ENCODE results near the gene ITM2B.

ITM2B gene

GRCh38 chr13:48233046-48233888 is at the start of gene ITM2B:
Gene ITM2B (plus strand): TSS chr13:48233206. CDS start chr13:48233361, 155 bp downstream.
- H3K27me3 ChIP-seq (ENCODE audit: control insufficient read depth, low read length): peaks cover 20% of the 10 kb centered on the region
- peak within 1 kb of the TSS; percentile 83 for H3K4me2 ChIP-seq (ENCODE audit: low read length)
- TF ChIP-seq CTCF (IDR thresholded peaks at IDR 0.05; ENCODE audit: low read depth, low read length, poor library complexity, severe bottlenecking) (peak; percentile 79), EZH2phosphoT487 (IDR thresholded peaks at IDR 0.05; ENCODE audit: borderline replicate concordance, low read length) (no peak)
- H3K79me2 ChIP-seq (ENCODE audit: control insufficient read depth, low read length): peaks cover 50% of the 10 kb centered on the region
- H3K36me3 ChIP-seq (ENCODE audit: control insufficient read depth, low read length): peaks cover 25% of the 10 kb centered on the region
- peaks cover 7% of the 10 kb centered on the region for H3F3A ChIP-seq (ENCODE audit: control insufficient read depth, insufficient read depth)
- no peaks in the 10 kb centered on the region for H3K9me3 ChIP-seq (ENCODE audit: control insufficient read depth, insufficient read depth, low read length)
- H3K27ac ChIP-seq (ENCODE audit: low read depth, low read length): peak within 1 kb of the TSS; percentile 62
- peaks cover 15% of the 10 kb centered on the region for H4K20me1 ChIP-seq (ENCODE audit: control insufficient read depth, insufficient read depth, low read depth, low read length)
- peaks cover 44% of the 10 kb centered on the region for H3K4me1 ChIP-seq (ENCODE audit: control insufficient read depth, low read length)
- peak within 1 kb of the TSS; percentile 99 for H3K4me3 ChIP-seq (ENCODE audit: low read length)
- no peaks in the 10 kb centered on the region for H3K9me2 ChIP-seq (replicated peaks; ENCODE audit: control insufficient read depth, low read length)

DNA sequence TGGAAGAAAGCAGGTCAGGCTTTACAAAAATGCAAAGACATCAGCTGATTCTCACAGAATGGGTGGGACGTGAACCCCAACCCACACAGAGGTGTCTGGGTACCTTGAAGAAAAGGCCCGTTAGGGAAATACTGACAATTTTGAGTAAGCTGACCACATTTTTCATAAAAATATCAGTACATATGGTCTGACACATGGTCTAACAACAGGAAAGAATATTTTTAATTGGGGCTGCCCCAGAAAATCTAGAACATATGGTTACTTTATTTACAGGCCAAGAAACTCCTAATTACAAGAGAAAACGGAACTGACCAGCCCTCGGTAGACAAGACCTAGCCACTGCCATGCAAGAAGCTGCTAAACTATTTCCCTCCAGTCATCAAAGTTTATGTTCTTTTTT is 48.7 kb upstream of the ITM2B start:
- Histone ChIP-seq H3K9me2 (replicated peaks; ENCODE audit: control insufficient read depth, low read length) (no peaks in the 10 kb centered on the region), H4K20me1 (ENCODE audit: control insufficient read depth, insufficient read depth, low read depth, low read length) (no peaks in the 10 kb centered on the region), H3F3A (ENCODE audit: control insufficient read depth, insufficient read depth) (no peaks in the 10 kb centered on the region), H3K36me3 (ENCODE audit: control insufficient read depth, low read length) (no peaks in the 10 kb centered on the region), H3K79me2 (ENCODE audit: control insufficient read depth, low read length) (no peaks in the 10 kb centered on the region), H3K9me3 (ENCODE audit: control insufficient read depth, insufficient read depth, low read length) (no peaks in the 10 kb centered on the region), H3K4me1 (ENCODE audit: control insufficient read depth, low read length) (no peaks in the 10 kb centered on the region), H3K27me3 (ENCODE audit: control insufficient read depth, low read length) (peaks cover 3% of the 10 kb centered on the region; the same call in 1 of the 2 replicates), H3K27ac (ENCODE audit: low read depth, low read length) (no peak overlapping the region), H3K4me2 (ENCODE audit: low read length) (no peak overlapping the region), H3K4me3 (ENCODE audit: low read length) (no peak overlapping the region)
- TF ChIP-seq CTCF (IDR thresholded peaks at IDR 0.05; ENCODE audit: low read depth, low read length, poor library complexity, severe bottlenecking) (no peak), EZH2phosphoT487 (IDR thresholded peaks at IDR 0.05; ENCODE audit: borderline replicate concordance, low read length) (no peak)

- no peaks in the 10 kb centered on the region for H4K20me1 ChIP-seq (ENCODE audit: control insufficient read depth, insufficient read depth, low read depth, low read length)
- H3K36me3 ChIP-seq (ENCODE audit: control insufficient read depth, low read length): no peaks in the 10 kb centered on the region
- H3K4me2 ChIP-seq (ENCODE audit: low read length): no peak overlapping the region
- no peak for TF ChIP-seq CTCF (IDR thresholded peaks at IDR 0.05; ENCODE audit: low read depth, low read length, poor library complexity, severe bottlenecking)
- TF ChIP-seq EZH2phosphoT487 (IDR thresholded peaks at IDR 0.05; ENCODE audit: borderline replicate concordance, low read length): no peak
- no peaks in the 10 kb centered on the region for H3K9me2 ChIP-seq (replicated peaks; ENCODE audit: control insufficient read depth, low read length)
- no peak overlapping the region for H3K27ac ChIP-seq (ENCODE audit: low read depth, low read length)
- H3K4me3 ChIP-seq (ENCODE audit: low read length): no peak overlapping the region
- no peaks in the 10 kb centered on the region for H3K79me2 ChIP-seq (ENCODE audit: control insufficient read depth, low read length)
- H3K9me3 ChIP-seq (ENCODE audit: control insufficient read depth, insufficient read depth, low read length): no peaks in the 10 kb centered on the region
- H3K4me1 ChIP-seq (ENCODE audit: control insufficient read depth, low read length): no peaks in the 10 kb centered on the region
- no peaks in the 10 kb centered on the region for H3F3A ChIP-seq (ENCODE audit: control insufficient read depth, insufficient read depth)
- peaks cover 3% of the 10 kb centered on the region; the same call in 1 of the 2 replicates for H3K27me3 ChIP-seq (ENCODE audit: control insufficient read depth, low read length)
These were observed 48.0 kb upstream of the ITM2B start for GRCh38 chr13:48185018-48185417.

Data from DOHH2 (cell line).